ENCODE results near the gene PHLDA2. TPM values are rescaled to one million over a fixed set of nuclear protein-coding genes. Genes with fewer than 3 reads are reported as not detected.

PHLDA2 gene
- total RNA-seq (2014; rRNA removed; shearing (Covaris generic)) = 3.8 TPM in 1 of 2 replicates, not detected in the other
- polyA plus RNA-seq (2016; fragmentation: Nextera tagmentation; extraction: Ambion mirVana) = 16.5 and 19.2 TPM in 2 replicates
- long read RNA-seq, transcript PHLDA2-201 (2 exons, 955 nt) = major isoform, 7 of 7 reads
- long read RNA-seq, partial matches to known transcripts = 0 of 7 reads
- long read RNA-seq, other reads (novel, unspliced or antisense) = 0 of 7 reads

- H2AFZ ChIP-seq = peak within 1 kb of the TSS; percentile 91
- no peaks in the 10 kb centered on the region for H3K79me2 ChIP-seq (replicated peaks; ENCODE audit: insufficient read depth)
- H3K27me3 ChIP-seq (ENCODE audit: insufficient read depth) = peaks cover 41% of the 10 kb centered on the region
- Mint-ChIP-seq H3K9me3 (peaks cover 4% of the 10 kb centered on the region; the same call in 1 of the 3 replicates), H3K4me1 (peaks cover 13% of the 10 kb centered on the region; the same call in 1 of the 3 replicates), H3K36me3 (ENCODE audit: low read depth) (no peaks in the 10 kb centered on the region; the same call in 2 of the 3 replicates), H3K27ac (no peak within 1 kb of the TSS), H3K27me3 (ENCODE audit: insufficient read depth, low read depth, poor library complexity) (peaks cover 49% of the 10 kb centered on the region), H3K4me3 (peak within 1 kb of the TSS; percentile 81)
- H3K9me2 ChIP-seq (ENCODE audit: insufficient read depth) = no peaks in the 10 kb centered on the region
- peaks cover 10% of the 10 kb centered on the region; the same call in 1 of the 2 replicates for H3K4me1 ChIP-seq (ENCODE audit: insufficient read depth)
- peak within 1 kb of the TSS; percentile 67 for H3K4me3 ChIP-seq
- TF ChIP-seq EZH2 (IDR thresholded peaks at IDR 0.05; ENCODE audit: low read depth, unreplicated experiment) (peak; percentile 67), ZNF114 (CRISPR knock-in tag; IDR thresholded peaks at IDR 0.05) (no peak), EZH2phosphoT487 (IDR thresholded peaks at IDR 0.05; ENCODE audit: unreplicated experiment) (peak; percentile 68), CREB1 (CRISPR knock-in tag; IDR thresholded peaks at IDR 0.05; ENCODE audit: low read depth) (0 out of 2 replicates have a peak, but pooled peaks have one; percentile 21), REST (IDR thresholded peaks at IDR 0.05; ENCODE audit: unreplicated experiment) (no peak), ZNF331 (CRISPR knock-in tag; IDR thresholded peaks at IDR 0.05; ENCODE audit: low read depth) (no peak), ETS1 (IDR thresholded peaks at IDR 0.05) (no peak), POLR2AphosphoS5 (IDR thresholded peaks at IDR 0.05; ENCODE audit: low read depth) (peak; percentile 64), CTCF (conservative IDR thresholded peaks at IDR 0.05; ENCODE audit: low read depth in 2 of 2) (peak in 1 of 2 experiments; percentile 12; a peak in 2 of 4 replicates)
- peak within 1 kb of the TSS; percentile 98 for H3K4me2 ChIP-seq
- ATAC-seq (peak; percentile 7), DNase-seq (ENCODE audit: low spot score) (peak; percentile 69)
- H3K27ac ChIP-seq (ENCODE audit: low read depth) = no peak within 1 kb of the TSS
- H3F3A ChIP-seq (replicated peaks; ENCODE audit: low read depth) = peaks cover 6% of the 10 kb centered on the region; the same call in 1 of the 2 replicates
- no peaks in the 10 kb centered on the region for H3K36me3 ChIP-seq (ENCODE audit: insufficient read depth)
- H4K20me1 ChIP-seq (replicated peaks; ENCODE audit: insufficient read depth) = 0 out of 2 replicates have a peak, but pooled peaks cover 4% of the 10 kb centered on the region
These were observed at the start of gene PHLDA2 for GRCh38 chr11:2928605-2929530. Gene PHLDA2 (minus strand): TSS chr11:2929420. CDS start chr11:2929364, 56 bp downstream.
